Activated CD4-positive, alpha-beta T cell treated with anti-CD3 and anti-CD28 coated beads for 1 hour (primary cell): ENCODE results near the gene ASTN2.
"Not testable (repeated sequence)": the region's sequence is repeated elsewhere in the genome, so short reads cannot be mapped to it uniquely, and the experiment has no call there.

Experiments used
- DNase-seq: peaks from one replicate; pipeline ENCODE4 v3.0.0-alpha.2; 2020

The ASTN2 gene

DNA sequence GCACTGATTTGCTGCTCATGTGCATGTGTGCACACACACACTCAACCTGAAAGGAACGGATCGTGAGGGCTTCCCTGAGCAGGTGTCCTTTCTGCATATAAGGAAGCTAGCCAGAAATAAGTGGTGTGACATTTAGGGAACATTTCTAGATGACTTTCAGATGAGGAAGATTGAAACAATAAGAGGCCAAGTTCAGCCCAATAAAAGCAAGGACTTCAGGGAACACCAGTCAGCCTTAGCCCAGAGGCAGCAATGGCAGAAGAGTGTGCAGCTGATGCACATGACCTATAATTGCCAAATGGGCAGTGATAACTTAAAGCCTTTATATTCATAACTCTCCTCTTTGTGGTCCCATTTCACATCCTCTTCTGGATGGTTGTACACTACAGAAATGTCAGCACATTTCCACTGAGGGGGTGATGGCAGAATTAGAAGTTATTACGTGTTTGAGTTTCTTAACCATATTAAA lies 472.2 kb downstream of the ASTN2 start:
- DNase-seq: no peak

DNA sequence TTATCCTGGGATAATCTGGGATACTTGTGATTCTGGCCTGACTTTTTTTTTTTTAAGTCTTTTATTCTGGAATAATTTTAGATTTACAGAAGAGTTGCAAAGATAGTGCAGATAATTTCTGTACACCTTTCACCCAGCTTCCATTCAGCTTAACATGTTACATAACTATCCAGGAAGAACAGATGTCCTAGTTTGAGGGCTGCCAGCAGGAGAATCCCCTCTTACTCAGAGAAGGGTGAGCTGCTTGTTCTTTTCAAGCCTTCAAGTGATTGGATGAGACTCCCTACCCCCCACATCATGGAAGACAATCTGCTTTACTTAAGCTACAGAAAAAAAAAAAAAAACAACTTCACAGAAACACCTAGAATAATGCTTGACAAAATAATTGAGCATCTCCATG lies 473.6 kb downstream of the ASTN2 start:
- no peak for DNase-seq

DNA sequence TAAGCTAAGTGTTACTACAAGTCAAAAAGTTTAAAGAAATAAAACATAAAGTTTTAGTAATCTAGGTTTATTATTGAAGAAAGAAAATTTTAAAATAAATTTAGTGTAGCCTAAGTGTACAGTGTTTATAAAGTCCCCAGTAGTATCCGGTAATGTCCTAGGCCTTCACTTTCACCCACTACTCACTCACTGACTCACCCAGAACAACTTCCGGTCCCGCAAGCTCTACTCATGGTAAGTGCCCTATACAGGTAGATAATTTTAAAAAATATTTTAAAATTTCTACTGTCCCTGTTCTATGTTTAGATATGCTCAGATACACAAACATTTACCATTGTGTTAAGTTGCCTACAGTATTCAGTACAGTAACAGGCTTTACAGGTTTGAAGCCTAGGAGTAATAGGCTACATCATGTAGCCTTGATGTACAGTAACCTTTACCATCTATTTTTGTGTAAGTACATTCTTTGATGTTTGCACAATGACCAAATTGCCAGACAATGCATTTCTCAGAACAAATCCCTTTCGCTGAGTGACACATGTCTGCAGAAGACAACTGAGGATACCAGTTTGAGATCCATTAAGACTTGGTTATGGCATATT lies 474.1 kb downstream of the ASTN2 start:
- DNase-seq: no peak

DNA sequence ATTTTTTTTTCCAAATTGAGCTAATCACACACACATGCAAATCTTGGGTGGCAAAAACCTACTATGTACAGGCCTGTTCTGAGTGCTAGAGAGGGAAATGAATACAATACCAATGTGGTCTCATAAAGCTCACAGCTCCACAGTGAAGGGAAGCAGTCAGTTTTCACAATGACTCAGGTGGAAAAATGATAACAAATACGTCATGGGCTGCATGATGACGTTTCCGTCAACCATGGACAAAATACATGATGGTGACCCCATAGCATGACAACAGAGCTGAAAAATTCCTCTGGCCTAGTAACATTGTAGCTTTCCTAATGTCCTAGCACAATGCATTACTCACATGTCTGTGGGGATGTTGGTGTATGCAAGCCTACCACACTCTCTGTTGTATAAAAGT lies 475.2 kb downstream of the ASTN2 start:
- no peak for DNase-seq

DNA sequence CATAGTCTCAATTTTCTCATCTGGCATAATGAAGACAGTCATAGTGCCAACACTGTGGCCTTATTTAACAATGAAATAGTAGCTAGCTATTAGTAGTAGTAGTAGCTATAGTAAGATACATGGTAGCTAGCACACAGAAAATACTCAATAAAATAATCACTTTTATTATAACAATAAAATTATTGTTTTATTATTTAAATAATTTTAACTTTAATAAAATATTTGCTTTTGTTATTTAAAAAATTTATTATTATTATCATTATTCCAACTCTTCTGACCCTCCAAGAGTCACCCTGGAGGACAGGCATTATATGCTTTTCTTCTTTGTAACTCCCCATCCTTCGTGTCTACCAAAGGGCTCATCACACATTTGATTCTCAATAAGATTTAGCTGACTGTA lies 475.7 kb downstream of the ASTN2 start:
- DNase-seq: no peak

DNA sequence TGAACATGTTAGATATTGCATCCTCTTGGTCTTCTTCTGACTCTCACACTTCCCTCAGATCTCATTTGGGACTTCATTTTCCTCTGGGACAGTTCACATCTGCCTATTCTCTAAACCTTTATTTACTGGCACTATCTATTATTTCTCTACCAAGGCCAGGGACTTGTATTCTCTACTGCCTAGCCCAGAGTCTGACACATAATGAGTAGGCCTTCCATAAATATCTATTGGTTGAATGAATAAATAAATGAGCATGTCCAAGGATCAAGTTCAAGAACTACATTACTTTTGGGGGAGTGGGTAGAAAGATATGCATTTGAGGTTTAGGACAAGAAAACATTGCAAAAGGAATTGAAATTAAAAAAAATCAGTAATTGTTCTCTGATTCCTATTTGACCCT lies 477.5 kb downstream of the ASTN2 start:
- no peak for DNase-seq

DNA sequence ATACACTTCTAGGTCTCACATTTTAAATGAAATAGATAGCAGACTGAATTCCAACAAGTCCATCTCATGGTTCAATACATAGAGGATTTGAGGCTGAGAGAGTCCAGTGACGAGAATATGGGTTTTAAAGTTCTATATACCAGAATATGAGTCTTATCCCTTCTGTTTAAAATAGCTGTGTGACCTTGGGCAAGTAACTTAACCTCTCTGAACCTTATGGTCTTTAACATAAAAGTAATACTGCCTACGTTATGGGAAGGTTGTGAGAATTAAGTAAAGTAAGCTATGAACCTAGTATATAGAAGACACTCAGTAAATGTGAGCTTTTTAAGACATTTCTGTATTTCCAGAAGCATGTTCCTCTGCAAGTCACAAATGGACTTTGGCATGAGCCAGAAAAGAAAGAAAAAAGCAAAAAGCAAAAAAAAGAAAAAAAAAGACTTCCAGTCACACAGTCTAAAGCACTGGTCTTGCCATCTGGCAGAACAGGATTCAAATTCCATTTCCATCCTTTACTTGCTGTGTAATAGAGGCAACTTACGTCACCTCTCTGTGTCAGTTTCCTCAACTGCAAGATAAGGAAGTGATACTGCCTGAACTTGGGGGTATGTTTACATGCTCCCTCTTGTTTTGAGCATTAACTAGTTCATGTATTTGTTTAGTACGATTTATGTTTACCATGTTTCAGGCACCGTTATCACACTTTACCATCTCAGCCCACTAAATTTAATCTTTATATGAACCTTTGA lies 479.5 kb downstream of the ASTN2 start:
- DNase-seq: no peak

DNA sequence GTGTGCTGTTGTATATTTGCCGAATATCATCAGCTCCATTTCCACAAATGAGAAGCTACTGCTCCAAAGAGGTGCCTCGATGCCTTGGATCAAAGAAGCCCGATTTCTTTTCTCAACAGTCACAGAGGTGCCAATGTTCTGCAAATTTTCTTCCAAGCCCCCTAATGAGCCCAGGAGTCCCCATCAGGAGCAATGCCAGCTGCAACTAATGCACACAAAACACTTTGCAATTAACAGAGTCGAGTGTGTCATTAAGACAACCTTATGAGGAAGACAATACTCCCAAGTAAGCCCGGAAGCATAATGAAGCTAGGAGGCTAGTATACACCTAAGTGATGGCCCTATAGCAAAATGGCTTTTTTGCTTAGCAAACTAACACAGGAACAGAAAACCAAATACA lies 480.7 kb downstream of the ASTN2 start:
- DNase-seq: no peak

DNA sequence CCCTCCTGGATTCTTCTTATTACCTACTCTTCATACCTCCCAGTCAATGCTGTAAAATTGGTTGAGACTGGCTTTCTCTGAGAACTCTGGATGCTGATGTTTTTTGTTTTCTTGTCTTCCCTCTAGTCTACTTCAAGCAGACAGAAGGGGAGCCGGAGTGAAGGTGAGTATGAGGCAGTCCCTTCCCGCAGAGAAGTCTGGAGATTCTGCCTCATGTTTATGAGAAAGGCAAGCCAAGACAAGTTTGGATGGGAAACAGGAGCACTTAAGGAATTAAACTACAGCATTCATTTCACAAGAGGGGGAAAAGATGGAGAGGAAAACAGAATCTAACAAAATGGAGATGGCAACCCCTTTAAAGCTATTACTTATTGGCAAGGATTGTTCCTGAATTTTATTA lies 481.6 kb downstream of the ASTN2 start:
- no peak for DNase-seq

DNA sequence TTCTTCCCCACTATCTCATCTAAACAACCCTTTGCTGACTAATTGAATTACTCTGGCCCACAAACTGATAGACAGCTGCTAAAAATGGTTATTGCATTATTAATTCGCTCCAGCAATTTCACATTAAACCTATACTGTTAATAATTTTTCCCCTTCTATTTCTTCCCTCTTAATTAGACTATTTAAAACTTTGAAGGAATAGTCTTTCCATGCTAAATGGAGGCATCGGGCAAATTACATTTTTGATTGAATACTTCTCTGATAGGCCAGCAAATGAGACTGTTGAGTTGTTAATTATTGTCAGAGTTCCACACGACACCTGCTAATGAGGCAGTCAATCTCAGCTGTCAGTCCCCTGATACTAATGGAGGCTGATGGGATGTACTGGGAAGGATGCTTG lies 485.2 kb downstream of the ASTN2 start:
- no peak for DNase-seq

DNA sequence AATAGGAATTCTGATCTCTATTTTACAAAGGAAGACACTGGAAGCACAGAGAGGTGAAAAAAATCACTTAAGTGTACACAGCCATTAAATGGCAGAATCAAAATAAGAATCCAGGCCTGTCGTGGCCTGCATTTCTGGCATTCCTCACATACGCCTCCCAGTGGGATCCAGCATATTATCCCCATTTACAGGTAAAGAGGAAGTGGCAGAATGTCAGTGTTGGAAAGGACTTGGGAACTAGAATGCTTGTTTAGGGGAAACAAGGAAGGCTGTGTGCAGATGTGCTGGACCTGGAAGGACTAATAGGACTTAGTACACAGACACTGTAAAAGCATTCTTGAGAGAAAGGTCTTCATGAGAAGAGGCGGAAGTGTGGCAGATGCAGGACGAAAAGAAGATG lies 486.0 kb downstream of the ASTN2 start:
- no peak for DNase-seq

DNA sequence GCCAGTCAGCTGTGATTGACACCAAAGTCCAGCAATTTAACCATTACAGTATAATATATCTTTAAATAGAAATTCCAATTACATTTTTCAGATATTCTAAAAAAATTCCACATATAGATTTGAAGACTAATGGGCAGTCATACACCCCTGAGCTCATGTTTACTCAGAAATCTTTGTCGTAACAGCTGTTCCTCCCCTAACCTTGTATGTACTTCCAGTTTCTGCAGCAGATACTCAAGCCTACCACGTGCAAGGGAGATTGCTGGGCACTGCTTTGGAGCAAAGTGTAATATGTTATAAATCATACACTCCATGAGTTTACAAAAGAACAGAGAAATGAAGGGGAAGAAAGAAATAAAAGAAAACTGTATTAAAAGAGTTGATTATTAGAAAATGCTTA lies 486.6 kb downstream of the ASTN2 start:
- DNase-seq: no peak

DNA sequence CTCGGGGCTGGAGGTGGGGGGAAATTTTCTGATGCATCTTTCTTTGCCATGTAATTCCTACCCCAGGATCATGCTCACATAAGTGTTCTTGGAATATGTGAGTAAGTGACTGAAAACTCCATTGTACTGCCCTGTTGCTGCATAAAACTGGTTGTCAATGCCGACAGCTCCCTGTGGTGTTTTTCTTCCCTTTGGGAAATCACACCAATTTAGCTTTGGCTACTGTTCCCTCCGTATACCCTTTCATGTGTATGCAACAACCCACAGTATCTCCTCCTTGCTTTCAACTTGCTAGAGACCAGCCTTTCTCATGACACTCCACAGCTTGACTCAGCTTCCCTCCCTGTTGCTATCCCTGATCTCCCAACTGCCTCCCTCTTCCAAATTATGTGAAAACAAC lies 487.1 kb downstream of the ASTN2 start:
- no peak for DNase-seq

DNA sequence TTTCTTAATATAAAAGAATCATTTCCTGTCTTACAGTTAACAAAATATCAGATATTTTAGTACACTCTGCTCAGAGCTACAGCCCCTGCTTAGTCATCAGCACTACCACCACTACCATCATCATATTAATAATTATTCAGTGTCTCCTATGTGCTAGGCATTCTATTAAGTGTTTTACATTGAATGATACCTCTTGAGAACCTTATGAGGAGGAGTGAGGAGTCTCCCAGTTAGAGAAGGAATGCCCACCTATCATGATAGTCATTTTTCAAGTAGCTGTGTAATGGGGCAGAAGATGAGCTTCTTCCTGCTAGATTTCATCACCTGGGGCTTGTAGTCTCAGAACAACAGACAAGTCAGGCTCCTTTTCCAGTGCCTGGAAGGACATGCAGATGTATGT lies 489.7 kb downstream of the ASTN2 start:
- DNase-seq: no peak

DNA sequence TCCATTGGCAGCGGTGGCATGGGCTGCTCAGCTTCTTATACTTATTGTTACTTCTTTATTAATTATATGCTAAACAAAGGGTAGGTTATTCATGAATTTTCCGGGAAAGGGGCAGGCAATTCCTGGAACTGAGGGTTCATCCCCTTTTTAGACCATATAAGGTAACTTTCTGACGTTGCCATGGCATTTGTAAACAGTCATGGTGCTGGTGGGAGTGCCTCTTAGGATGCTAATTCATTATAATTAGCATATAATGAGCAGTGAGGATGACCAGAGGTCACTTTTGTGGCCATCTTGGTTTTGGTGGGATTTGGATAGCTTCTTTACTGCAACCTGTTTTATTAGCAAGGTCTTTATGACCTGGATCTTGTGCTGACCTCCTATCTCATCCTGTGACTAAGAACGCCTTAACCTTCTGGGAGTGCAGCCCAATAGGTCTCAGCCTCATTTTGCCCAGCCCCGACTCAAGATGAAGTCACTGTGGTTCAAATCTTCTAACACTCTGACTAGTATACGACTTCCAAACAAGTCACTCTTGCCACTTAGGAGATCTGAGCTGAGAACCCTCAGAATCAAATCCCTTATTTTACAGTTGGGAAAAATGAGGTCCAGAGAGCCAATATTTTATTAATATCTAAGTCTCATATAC lies 490.3 kb downstream of the ASTN2 start:
- no peak for DNase-seq

DNA sequence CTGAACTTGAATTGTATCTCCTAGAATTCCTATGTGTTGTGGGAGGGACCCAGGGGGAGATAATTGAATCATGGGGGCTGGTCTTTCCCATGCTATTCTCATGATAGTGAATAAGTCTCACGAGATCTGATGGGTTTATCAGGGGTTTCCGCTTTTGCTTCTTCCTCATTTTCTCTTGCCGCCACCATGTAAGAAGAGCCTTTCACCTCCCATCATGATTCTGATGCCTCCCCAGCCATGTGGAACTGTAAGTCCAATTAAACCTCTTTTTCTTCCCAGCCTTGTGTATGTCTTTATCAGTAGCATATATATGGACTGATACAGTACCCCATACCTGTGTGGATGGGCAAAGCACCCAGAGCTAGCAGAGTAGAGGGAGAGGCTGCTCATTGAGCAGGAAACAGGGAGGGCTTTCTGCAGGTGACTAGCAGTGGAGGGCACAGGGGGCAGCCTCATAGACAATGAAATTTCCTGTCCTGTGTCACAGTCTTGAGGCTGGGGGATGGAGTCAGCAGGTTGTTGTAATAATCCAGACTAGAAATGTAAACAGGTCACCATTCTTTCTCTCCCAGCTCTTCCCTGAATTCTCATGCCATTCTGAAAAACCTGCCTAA lies 496.9 kb downstream of the ASTN2 start:
- not testable (repeated sequence) for DNase-seq

DNA sequence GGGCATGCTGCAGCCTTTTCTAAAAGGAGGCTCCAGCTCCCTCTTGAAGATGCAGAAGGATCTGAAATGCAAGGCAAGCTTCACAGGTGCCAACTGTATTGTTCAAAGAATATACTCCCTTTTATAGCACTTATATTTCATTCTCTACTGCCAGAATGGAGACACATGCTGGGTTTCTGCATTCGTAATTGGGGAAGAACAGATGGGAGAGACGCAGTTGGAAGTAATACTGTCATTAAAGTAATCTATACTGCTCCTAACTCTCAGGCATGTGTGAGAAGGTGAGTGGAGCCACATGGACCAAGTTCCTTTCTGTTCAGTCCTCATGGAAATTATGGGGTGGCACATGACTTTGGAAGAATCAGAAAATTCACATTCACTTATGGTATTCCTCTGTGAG lies 501.3 kb downstream of the ASTN2 start:
- no peak for DNase-seq

DNA sequence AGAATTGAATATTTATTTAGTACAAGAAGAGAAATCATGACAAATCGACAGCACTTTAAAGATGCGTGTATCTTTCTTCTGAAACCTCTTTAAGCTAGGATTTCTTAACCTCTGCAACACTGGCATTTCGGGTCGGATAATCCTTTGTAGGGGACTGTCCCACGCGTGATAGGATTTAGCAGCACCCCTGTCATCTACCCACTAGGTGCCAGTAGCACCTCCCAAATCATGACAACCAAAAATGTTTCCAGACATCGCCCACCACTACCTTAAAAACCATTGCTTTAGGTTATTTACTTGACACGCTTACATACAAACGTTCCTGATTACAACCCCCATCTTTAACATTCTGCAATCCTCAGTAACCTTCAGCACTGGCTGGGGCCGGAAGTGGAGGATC lies 504.7 kb downstream of the ASTN2 start:
- DNase-seq: no peak

DNA sequence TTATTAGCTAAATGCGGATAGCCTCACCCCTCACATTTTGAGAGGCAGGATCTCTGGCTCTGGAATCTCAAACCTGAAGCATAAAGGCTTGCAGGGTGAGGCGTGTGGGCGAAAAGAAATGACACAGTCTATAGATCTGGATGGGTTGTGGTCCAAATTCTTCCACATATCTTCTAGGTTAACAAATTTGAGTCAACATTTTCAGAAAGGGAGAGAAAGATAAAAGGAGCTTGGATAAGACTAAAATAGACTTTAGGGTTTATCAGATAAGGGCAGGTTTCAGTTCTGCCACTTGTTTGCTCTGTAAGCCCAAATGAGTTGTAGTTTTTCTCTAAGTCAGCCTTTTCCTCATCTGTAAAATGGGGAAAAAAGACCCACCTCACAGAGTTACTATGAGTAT lies 506.9 kb downstream of the ASTN2 start:
- DNase-seq: no peak

DNA sequence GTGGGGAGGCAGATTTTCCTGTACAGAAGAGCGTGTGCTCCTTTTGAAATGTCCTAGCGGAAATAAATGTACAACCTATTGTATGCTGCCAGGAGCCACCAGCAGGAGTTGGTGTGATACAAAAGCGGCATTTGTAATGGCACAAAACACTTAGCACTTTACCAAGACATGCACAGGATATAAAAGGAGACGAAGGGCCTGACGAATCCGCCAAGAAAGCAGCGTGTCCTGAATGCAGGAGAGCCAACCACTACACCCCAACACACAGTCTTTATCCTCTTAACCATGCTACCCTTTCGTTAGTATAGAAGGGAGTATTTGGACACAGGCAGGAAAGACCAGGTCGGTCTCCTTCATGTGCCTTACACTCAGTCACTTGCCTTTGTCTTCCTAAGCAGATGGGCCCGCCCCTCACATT lies 509.7 kb downstream of the ASTN2 start:
- DNase-seq: no peak

DNA sequence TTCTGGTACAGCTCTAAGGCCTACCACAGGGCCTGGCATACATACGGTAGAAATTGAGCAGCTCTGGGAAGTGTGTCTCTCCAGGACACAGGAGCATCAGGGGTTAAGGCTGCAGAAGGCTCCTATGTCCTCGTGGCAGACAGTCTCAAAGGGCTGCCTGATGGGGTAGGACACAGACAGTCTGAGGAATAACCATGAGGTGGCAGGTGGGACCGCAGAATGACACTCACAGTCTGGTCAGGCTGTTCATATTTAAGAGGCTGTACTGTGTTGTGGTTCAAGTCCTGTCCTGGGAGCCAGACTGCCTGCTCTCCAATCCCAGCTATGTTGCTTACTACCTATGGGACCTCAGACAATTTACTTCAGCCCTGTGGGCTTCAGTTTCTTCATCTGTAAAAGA lies 510.7 kb downstream of the ASTN2 start:
- DNase-seq: no peak

DNA sequence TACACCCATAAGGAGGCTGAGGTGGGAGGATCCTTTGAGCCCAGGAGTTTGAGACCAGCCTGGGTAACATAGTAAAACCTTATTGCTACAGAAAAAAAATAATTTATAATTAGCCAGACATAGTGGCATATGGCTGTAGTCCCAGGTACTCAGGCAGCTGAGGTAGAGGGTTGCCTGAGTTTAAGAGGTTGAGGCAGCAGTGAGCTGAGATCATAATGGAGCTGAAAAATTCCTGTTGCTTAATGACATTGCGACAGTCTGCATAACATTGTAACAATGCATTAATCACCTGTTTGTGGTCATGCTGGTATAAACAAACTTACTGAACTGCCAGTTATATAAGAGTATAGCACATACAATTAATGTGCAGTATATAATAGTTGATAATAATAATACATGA lies 513.6 kb downstream of the ASTN2 start:
- no peak for DNase-seq

DNA sequence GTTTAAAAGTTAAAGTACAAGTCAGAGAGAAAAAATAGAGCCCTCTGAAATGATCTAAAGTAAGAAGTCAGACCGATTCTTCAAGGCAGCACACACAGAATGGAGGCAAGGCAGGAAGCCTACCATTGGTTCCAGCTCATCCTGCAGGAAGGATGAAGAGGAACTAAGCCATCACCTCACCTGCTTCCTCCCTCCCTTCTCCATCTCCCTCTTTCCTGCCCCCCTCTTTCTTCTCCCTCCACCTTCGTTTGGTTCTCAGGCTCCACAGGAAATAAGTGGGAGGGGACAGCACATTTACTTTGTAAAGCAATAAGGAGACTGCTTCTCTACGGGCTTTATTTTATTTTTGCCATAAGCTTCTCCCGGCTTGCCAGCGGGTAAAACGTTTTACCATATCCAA lies 514.3 kb downstream of the ASTN2 start:
- DNase-seq: no peak

DNA sequence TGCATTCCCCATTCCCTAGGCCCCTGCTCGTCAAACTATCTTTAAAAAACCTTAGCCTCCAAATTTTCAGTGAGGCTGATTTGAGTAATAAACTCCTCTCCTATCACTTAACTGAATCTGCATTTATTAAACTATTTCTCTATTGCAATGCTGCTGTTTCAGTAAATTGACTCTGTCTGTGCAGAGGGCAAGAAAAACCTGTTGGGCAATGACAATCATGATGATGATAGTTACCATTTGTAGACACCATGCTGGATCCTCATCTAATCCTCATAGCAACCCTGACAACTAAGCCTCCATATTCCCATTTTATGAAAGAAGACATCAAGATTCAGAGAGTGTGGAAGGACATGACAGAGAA lies 514.9 kb downstream of the ASTN2 start:
- DNase-seq: no peak
